ENCODE measurements around the gene ERICH4. TPM values are rescaled to one million over a fixed set of nuclear protein-coding genes. Genes with fewer than 3 reads are reported as not detected.

The ERICH4 gene
- total and polyA plus RNA-seq, 8 donors: not detected

GRCh38 chr19:41398598-41398997, 44.4 kb upstream of the ERICH4 start:
- ATAC-seq: no peak
- no peak for DNase-seq
- Histone ChIP-seq H3K4me1 (peaks cover 0 to 19% (median 9%) of the 10 kb centered on the region in 3 donors), H3K27me3 (no peaks in the 10 kb centered on the region), H3K4me3 (peak overlapping the region; percentile 51 to 95 (median 76)), H3K27ac (no peak overlapping the region), H3K36me3 (no peaks in the 10 kb centered on the region), H3K9me3 (no peaks in the 10 kb centered on the region)
- intact Hi-C loops (cut with DNase I): no loop called here
- FAIRE-seq: no peak
- no peak for TF ChIP-seq CTCF (IDR thresholded peaks at IDR 0.05)
- WGBS, 2 donors: 14% methylated on average over 3 of the region's 3 CpGs

- no peaks in the 10 kb centered on the region for H3K36me3 ChIP-seq
- FAIRE-seq: no peak
- no peak for DNase-seq
- no peaks in the 10 kb centered on the region for H3K9me3 ChIP-seq
- H3K27ac ChIP-seq: no peak overlapping the region
- 42 to 53% methylated on average over 3 of the region's 3 CpGs for WGBS, 2 donors
- peak overlapping the region in 2 of 4 donors; percentile 87 to 95 for H3K4me3 ChIP-seq
- ATAC-seq: no peak
- no peaks in the 10 kb centered on the region for H3K27me3 ChIP-seq
- no peak for TF ChIP-seq CTCF (IDR thresholded peaks at IDR 0.05)
- peaks cover 0 to 19% (median 9%) of the 10 kb centered on the region in 3 donors for H3K4me1 ChIP-seq
- intact Hi-C loops (cut with DNase I): no loop called here
Observed at GRCh38 chr19:41399091-41399490, 43.9 kb upstream of the ERICH4 start.

GRCh38 chr19:41399525-41399924, 43.4 kb upstream of the ERICH4 start:
- Histone ChIP-seq H3K4me3 (no peak overlapping the region), H3K36me3 (no peaks in the 10 kb centered on the region), H3K27ac (no peak overlapping the region), H3K9me3 (no peaks in the 10 kb centered on the region), H3K4me1 (peaks cover 0 to 19% (median 9%) of the 10 kb centered on the region in 3 donors), H3K27me3 (no peaks in the 10 kb centered on the region)
- ATAC-seq: no peak
- intact Hi-C loops (cut with DNase I): no loop called here
- DNase-seq: no peak
- TF ChIP-seq CTCF (IDR thresholded peaks at IDR 0.05): no peak
- no peak for FAIRE-seq
- 84 to 95% methylated on average over 2 of the region's 2 CpGs for WGBS, 2 donors

- no peak overlapping the region for H3K4me3 ChIP-seq
- WGBS, 2 donors: 77% methylated on average over 4 of the region's 4 CpGs
- no peak for DNase-seq
- H3K36me3 ChIP-seq: no peaks in the 10 kb centered on the region
- no peak for TF ChIP-seq CTCF (IDR thresholded peaks at IDR 0.05)
- intact Hi-C loops (cut with DNase I): no loop called here
- peaks cover 0 to 12% (median 0%) of the 10 kb centered on the region in 3 donors for H3K4me1 ChIP-seq
- no peak for FAIRE-seq
- ATAC-seq: no peak
- H3K27ac ChIP-seq: no peak overlapping the region
- H3K9me3 ChIP-seq: no peaks in the 10 kb centered on the region
- H3K27me3 ChIP-seq: no peaks in the 10 kb centered on the region
Observed at GRCh38 chr19:41401483-41401882, 41.5 kb upstream of the ERICH4 start.

- 81 to 85% methylated on average over 3 of the region's 3 CpGs for WGBS, 2 donors
- H3K4me3 ChIP-seq: no peak overlapping the region
- intact Hi-C loops (cut with DNase I): no loop called here
- H3K9me3 ChIP-seq: no peaks in the 10 kb centered on the region
- FAIRE-seq: no peak
- no peaks in the 10 kb centered on the region for H3K36me3 ChIP-seq
- TF ChIP-seq CTCF (IDR thresholded peaks at IDR 0.05): no peak
- peaks cover 0 to 12% (median 0%) of the 10 kb centered on the region in 3 donors for H3K4me1 ChIP-seq
- no peak for ATAC-seq
- H3K27ac ChIP-seq: no peak overlapping the region
- DNase-seq: no peak
- H3K27me3 ChIP-seq: no peaks in the 10 kb centered on the region
Observed at GRCh38 chr19:41402010-41402409, 40.9 kb upstream of the ERICH4 start.
